ENCODE results near the gene LRP2.

Gene LRP2

DNA sequence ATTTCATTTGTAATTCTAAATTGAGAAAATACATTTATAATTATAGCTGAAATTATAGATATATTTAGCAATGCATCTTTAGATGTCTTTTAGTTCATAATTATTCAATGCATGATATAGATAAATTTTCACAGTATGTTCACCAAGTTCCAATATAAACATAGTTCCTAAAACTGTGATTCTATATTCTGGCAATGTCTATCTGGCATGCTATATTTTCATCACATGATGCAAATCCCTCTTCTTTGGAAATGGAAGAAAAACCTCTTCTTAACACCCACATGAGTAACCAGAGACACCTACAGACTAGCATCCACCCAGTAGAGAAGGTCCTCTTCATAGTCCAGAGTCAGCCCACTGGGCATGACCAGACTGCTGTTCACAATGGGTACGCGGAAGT is 157.2 kb downstream of the LRP2 start:
- H3K27ac ChIP-seq, result no peak overlapping the region
- TF ChIP-seq CTCF (IDR thresholded peaks at IDR 0.05) (no peak), ZFX (IDR thresholded peaks at IDR 0.05; ENCODE audit: borderline replicate concordance) (no peak)

DNA sequence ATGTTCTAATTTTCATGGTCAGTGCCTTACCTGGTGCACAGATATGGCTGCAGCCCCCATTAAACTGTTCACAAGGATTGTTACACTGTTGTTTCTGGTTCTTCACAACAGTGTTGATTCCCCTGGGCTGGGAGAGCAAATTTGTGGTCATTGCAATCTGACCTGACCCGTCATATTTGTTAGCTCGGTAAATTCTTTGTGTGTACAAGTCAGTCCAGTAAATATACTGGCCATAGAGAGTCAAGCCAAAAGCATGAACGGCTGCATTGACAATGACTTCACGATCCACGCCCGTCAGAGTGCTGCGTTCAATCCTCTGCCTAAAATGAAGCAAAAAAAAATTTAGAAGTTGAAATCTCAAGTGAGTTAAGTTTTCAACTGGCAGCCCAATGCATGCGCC is 158.4 kb downstream of the LRP2 start:
- TF ChIP-seq CTCF (IDR thresholded peaks at IDR 0.05) (no peak), ZFX (IDR thresholded peaks at IDR 0.05; ENCODE audit: borderline replicate concordance) (no peak)
- no peak overlapping the region for H3K27ac ChIP-seq

- TF ChIP-seq ZFX (IDR thresholded peaks at IDR 0.05; ENCODE audit: borderline replicate concordance), result no peak
- TF ChIP-seq CTCF (IDR thresholded peaks at IDR 0.05), result no peak
- H3K27ac ChIP-seq, result no peak overlapping the region
Observed at GRCh38 chr2:169200756-169201155, 161.6 kb downstream of the LRP2 start.

- no peak for TF ChIP-seq CTCF (IDR thresholded peaks at IDR 0.05)
- no peak for TF ChIP-seq ZFX (IDR thresholded peaks at IDR 0.05; ENCODE audit: borderline replicate concordance)
- no peak overlapping the region for H3K27ac ChIP-seq
Observed at GRCh38 chr2:169193618-169194017, 168.7 kb downstream of the LRP2 start.

DNA sequence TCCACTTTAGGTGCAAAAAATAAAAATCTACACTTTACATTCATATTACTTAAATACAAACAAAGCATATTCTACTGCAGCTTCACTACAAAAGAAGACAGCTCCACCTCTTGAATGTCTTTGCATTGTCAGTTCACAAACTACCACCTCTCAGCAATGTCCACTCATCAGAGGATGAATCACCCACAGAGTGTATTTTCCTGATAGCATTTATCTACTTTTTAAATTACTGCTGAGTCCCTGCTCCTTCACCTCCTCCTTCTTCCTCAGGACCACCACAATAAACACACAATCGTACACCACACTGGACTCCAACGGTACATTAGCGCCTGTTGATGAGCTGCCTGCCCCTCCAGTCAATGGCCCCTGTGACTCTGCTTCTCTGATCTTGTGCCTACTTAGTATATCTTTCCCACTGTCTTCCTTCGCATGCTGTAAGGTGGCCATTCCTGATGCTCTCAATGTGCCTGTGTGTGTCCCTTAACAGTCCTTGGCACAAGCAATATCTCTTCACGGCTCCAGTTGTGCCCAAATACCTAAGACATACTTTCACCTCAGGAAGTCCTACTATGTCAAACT is 172.0 kb downstream of the LRP2 start:
- TF ChIP-seq ZFX (IDR thresholded peaks at IDR 0.05; ENCODE audit: borderline replicate concordance) (no peak), CTCF (IDR thresholded peaks at IDR 0.05) (no peak)
- H3K27ac ChIP-seq, result no peak overlapping the region

- no peak for TF ChIP-seq CTCF (IDR thresholded peaks at IDR 0.05)
- TF ChIP-seq ZFX (IDR thresholded peaks at IDR 0.05; ENCODE audit: borderline replicate concordance), result no peak
Observed at GRCh38 chr2:169189132-169189531, 173.2 kb downstream of the LRP2 start.

GRCh38 chr2:169185711-169186110 is 176.6 kb downstream of the LRP2 start:
- TF ChIP-seq ZFX (IDR thresholded peaks at IDR 0.05; ENCODE audit: borderline replicate concordance), result no peak
- TF ChIP-seq CTCF (IDR thresholded peaks at IDR 0.05), result no peak

More at GRCh38 chr2:169189132-169189531, 173.2 kb downstream of the LRP2 start:
- no peak overlapping the region for H3K27ac ChIP-seq

More at GRCh38 chr2:169185711-169186110, 176.6 kb downstream of the LRP2 start:
- no peak overlapping the region for H3K27ac ChIP-seq

Measured in 22Rv1 (cell line).